Fibroblast of skin of left biceps (primary cell): ENCODE results near the gene SACS.
"Not testable (repeated sequence)": the region's sequence is repeated elsewhere in the genome, so short reads cannot be mapped to it uniquely, and the experiment has no call there.

ENCODE experiments used
- DNase-seq, 2 experiments: peaks; one replicate each; pipeline ENCODE4 v3.0.0-alpha.2; 2013; ENCODE audit warnings: low read depth in 2 of 2

Gene SACS

GRCh38 chr13:23456437-23457210 lies 23.1 kb upstream of the SACS start:
- DNase-seq, result no peak

GRCh38 chr13:23455401-23456185 lies 22.1 kb upstream of the SACS start:
- no peak for DNase-seq

DNA sequence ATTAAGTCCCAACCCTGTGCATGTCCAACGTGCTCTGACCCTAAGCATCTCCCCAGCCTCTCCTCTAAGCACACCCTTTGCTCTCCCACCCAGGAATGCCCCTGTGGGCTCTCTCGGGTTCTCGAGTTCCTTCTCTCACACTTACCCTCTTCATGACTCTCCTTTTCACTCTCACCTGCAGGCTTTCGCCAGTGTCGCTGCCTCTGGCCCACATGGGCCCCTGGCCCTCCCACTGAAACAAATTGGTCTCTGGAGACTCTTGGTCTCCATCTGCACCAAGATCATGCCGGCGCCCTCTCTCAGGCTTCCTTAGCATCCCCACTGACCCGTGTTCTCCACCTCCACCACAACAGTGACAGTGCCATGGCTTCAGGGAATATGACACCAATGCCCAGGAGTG lies 19.6 kb upstream of the SACS start:
- no peak for DNase-seq

- DNase-seq, result no peak
These were observed 17.0 kb upstream of the SACS start for GRCh38 chr13:23450340-23451046.

GRCh38 chr13:23449398-23450162 lies 16.1 kb upstream of the SACS start:
- no peak for DNase-seq

DNA sequence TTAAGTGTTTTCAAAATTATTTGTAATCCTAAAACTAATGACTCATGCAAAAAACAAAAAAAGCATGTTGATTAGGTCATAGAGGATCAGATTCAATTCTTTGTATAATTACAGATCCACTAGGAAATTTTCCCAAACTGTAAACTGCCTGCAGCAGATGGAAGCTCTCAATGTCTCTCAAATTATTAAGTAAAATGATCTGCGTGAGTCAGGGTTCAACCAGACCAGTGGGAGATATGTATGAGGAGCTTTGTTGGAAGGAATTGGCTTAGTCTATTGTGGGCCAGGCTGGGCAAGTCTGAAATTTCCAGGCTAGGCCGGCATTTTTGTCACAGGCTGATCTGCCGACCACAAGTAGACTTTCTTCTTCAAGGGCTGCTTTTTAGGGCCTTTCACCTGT lies 14.4 kb upstream of the SACS start:
- DNase-seq, result peak in 1 of 2 experiments; percentile 45

DNA sequence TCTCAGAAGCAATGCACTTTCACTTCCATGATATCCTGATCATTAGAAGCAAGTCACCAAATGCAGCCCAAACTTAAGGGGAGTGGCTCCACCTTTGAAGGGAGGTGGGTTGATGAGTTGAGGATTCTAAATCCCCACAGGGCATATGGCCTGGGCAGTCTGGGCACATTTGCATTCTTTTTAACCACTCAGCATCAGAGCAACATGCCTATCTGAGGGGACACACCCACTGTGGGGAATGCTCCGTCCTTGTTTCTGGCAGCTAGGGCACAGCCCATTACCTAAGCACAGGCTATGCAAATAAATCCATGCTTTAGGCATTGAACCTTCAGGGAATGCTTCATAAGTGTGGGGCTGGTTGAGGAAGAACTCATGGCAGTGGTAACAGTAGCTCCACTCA lies 12.3 kb upstream of the SACS start:
- DNase-seq, result no peak

DNA sequence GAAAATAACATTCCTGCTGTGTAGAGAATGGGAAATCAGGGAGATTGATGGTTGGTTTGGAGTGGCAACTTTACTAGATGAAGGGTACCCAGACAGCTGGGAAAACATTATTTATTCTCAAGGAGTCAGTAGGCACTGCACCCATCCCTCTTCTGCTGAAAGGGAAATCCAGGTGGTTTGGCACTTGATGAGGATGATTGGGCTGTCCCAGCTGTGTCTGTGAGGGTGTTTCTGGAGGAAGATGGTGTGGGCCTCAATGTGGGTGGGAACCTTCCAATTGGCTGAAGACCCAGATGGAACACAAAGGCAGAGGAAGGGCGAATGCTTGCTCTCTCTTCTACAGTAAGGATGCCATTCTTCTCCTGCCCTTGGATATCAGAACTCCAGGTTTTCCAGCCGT lies 10.4 kb upstream of the SACS start:
- no peak for DNase-seq

GRCh38 chr13:23443110-23443509 lies 9.6 kb upstream of the SACS start:
- no peak for DNase-seq

GRCh38 chr13:23440821-23441618 lies 7.5 kb upstream of the SACS start:
- no peak for DNase-seq

- DNase-seq, result not testable (repeated sequence)
These were observed 6.8 kb upstream of the SACS start for GRCh38 chr13:23440324-23440723.

- DNase-seq, result no peak
These were observed 4.4 kb upstream of the SACS start for GRCh38 chr13:23437916-23438315.

- DNase-seq, result no peak
These were observed 3.2 kb upstream of the SACS start for GRCh38 chr13:23436680-23437079.

GRCh38 chr13:23434491-23434890 lies 989 bp upstream of the SACS start:
- DNase-seq, result no peak

- DNase-seq, result no peak
These were observed 876 bp downstream of the SACS start for GRCh38 chr13:23432626-23433025.

DNA sequence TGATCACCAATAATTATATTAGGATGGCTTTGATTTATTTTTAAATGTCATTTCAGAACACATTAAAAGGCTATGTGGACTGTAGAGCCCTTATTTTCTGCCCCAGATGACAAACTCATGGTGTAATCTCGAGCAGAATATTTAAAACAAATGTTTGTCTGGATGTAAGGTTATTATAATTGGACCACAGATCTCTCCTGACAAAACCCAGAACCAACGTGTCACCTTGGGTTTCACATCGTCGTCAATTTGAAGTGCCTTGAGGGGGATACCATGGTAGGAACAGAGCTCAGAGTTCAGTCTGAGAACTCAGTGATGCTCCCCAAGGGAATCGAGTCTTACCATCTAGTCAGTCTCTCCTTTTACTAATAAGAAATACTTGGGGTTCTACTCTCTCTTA lies 2.8 kb downstream of the SACS start:
- DNase-seq, result no peak

GRCh38 chr13:23427881-23428528 lies 5.5 kb downstream of the SACS start:
- no peak for DNase-seq

DNA sequence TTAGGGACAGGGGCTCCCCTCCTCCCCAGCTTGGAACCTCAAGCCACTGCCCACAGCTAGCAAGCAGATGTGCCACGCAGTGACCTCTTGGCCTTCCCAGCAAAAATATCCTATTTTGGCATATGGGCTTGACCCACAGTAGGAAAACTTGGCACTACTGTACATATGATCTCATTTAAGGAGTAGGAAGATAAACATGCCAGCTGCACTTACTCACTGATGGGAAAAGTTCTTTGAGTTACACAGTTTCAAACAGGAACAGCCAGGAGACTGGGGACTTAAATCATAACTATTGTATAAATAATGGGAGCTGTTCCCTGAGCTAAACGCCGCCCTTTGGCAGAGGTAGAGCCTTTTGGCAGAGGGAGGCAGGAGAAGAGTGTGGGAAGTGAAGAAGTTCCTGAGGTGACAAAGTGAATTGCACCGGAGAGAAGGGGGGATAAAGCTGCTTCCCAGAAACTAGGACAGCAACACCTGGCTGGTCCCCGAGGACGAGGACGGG lies 6.1 kb downstream of the SACS start:
- peak; percentile 66 to 73 for DNase-seq

DNA sequence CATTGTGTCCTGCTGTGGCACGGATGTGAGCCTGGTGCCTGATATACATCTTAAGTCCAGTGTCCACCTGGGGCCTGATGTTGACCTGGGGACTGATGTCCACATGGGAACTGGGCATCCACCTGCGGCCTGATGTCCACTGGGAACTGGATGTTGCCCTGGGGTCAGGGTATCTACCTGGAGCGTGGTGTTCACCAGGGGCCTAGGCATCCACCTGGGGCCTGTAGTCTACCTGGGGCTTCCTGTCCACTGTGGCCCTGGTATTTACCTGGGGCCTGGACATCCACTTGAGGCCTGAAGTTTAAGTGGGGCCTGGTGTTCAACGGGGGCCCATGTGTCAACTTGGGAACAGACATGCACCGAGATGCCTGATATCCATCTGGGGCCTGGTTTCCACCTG lies 11.9 kb downstream of the SACS start:
- DNase-seq, result no peak
